Measurements from ENCODE around the gene FNDC3B. TPM values are rescaled to one million over a fixed set of nuclear protein-coding genes. Genes with fewer than 3 reads are reported as not detected.

FNDC3B gene
- total RNA-seq, 1 donor from 2014 or later: 290 TPM

GRCh38 chr3:172074586-172074985, 35.2 kb downstream of the FNDC3B start:
- peak overlapping the region; percentile 77 for H3K27ac Mint-ChIP-seq (ENCODE audit: unreplicated experiment)
- H3K4me3 Mint-ChIP-seq (ENCODE audit: unreplicated experiment): no peak overlapping the region
- no peaks in the 10 kb centered on the region for H3K9me3 Mint-ChIP-seq (ENCODE audit: low read depth)
- H3K36me3 Mint-ChIP-seq (ENCODE audit: low read depth): peaks cover 10% of the 10 kb centered on the region
- DNase-seq (ENCODE audit: low spot score): no peak
- H3K27me3 Mint-ChIP-seq (ENCODE audit: low read depth): no peaks in the 10 kb centered on the region
- peaks cover 83% of the 10 kb centered on the region for H3K4me1 Mint-ChIP-seq (ENCODE audit: low read depth)
- no peak for TF ChIP-seq CTCF (IDR thresholded peaks at IDR 0.05)

DNA sequence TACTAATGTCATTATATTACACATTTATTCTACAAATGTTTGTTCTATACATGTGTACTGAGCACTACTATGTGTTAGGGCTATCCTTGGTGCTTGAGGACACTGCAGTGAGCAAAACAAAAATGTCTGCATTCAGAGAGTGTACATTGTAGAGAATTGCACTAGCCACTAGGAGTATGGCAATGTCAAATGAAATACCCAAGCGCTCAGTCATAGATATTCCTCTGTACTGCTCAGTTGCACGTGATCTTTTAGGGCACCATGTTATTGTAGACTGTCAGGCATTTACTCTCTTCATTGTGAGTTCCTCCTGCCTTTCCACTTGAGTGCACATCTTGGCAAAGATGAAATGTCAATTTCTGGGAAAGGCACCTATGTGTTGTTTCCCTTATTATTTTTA, 36.8 kb downstream of the FNDC3B start:
- no peak for DNase-seq (ENCODE audit: low spot score)
- peak; percentile 22 for TF ChIP-seq CTCF (IDR thresholded peaks at IDR 0.05)
- no peak overlapping the region for H3K4me3 Mint-ChIP-seq (ENCODE audit: unreplicated experiment)
- peaks cover 84% of the 10 kb centered on the region for H3K4me1 Mint-ChIP-seq (ENCODE audit: low read depth)
- no peaks in the 10 kb centered on the region for H3K27me3 Mint-ChIP-seq (ENCODE audit: low read depth)
- H3K27ac Mint-ChIP-seq (ENCODE audit: unreplicated experiment): peak overlapping the region; percentile 71
- no peaks in the 10 kb centered on the region for H3K9me3 Mint-ChIP-seq (ENCODE audit: low read depth)
- peaks cover 10% of the 10 kb centered on the region for H3K36me3 Mint-ChIP-seq (ENCODE audit: low read depth)

GRCh38 chr3:172077197-172077757, 37.9 kb downstream of the FNDC3B start:
- TF ChIP-seq CTCF (IDR thresholded peaks at IDR 0.05): no peak
- peaks cover 87% of the 10 kb centered on the region for H3K4me1 Mint-ChIP-seq (ENCODE audit: low read depth)
- H3K27ac Mint-ChIP-seq (ENCODE audit: unreplicated experiment): peak overlapping the region; percentile 36
- no peak for DNase-seq (ENCODE audit: low spot score)
- H3K36me3 Mint-ChIP-seq (ENCODE audit: low read depth): peaks cover 10% of the 10 kb centered on the region
- no peak overlapping the region for H3K4me3 Mint-ChIP-seq (ENCODE audit: unreplicated experiment)
- H3K9me3 Mint-ChIP-seq (ENCODE audit: low read depth): no peaks in the 10 kb centered on the region
- no peaks in the 10 kb centered on the region for H3K27me3 Mint-ChIP-seq (ENCODE audit: low read depth)

GRCh38 chr3:172078244-172078643, 38.9 kb downstream of the FNDC3B start:
- H3K27ac Mint-ChIP-seq (ENCODE audit: unreplicated experiment): peak overlapping the region; percentile 32
- H3K9me3 Mint-ChIP-seq (ENCODE audit: low read depth): no peaks in the 10 kb centered on the region
- TF ChIP-seq CTCF (IDR thresholded peaks at IDR 0.05): no peak
- H3K27me3 Mint-ChIP-seq (ENCODE audit: low read depth): no peaks in the 10 kb centered on the region
- no peak for DNase-seq (ENCODE audit: low spot score)
- peaks cover 12% of the 10 kb centered on the region for H3K36me3 Mint-ChIP-seq (ENCODE audit: low read depth)
- H3K4me1 Mint-ChIP-seq (ENCODE audit: low read depth): peaks cover 91% of the 10 kb centered on the region
- H3K4me3 Mint-ChIP-seq (ENCODE audit: unreplicated experiment): no peak overlapping the region

- peaks cover 9% of the 10 kb centered on the region for H3K36me3 Mint-ChIP-seq (ENCODE audit: low read depth)
- H3K27ac Mint-ChIP-seq (ENCODE audit: unreplicated experiment): peak overlapping the region; percentile 37
Measured at GRCh38 chr3:172078721-172079120, 39.3 kb downstream of the FNDC3B start.

More at GRCh38 chr3:172078721-172079120, 39.3 kb downstream of the FNDC3B start:
- DNase-seq (ENCODE audit: low spot score): no peak
- no peaks in the 10 kb centered on the region for H3K27me3 Mint-ChIP-seq (ENCODE audit: low read depth)
- H3K9me3 Mint-ChIP-seq (ENCODE audit: low read depth): no peaks in the 10 kb centered on the region
- TF ChIP-seq CTCF (IDR thresholded peaks at IDR 0.05): no peak
- H3K4me1 Mint-ChIP-seq (ENCODE audit: low read depth): peaks cover 90% of the 10 kb centered on the region
- H3K4me3 Mint-ChIP-seq (ENCODE audit: unreplicated experiment): no peak overlapping the region

Data from chondrocyte (in vitro differentiated cells).